Left forelimb (tissue), 1 donor: ENCODE results near the gene FKBP5.
"Not testable (repeated sequence)": the region's sequence is repeated elsewhere in the genome, so short reads cannot be mapped to it uniquely, and the experiment has no call there.

Source experiments
- DNase-seq: peaks from one replicate; pipeline ENCODE4 v3.0.0-alpha.2; 2018; ENCODE audit warnings: low spot score

Gene FKBP5

GRCh38 chr6:35539223-35539622, 149.5 kb downstream of the FKBP5 start:
- no peak for DNase-seq

- not testable (repeated sequence) for DNase-seq
Observed at GRCh38 chr6:35535847-35536246, 152.9 kb downstream of the FKBP5 start.

- DNase-seq = peak; percentile 73
Observed at GRCh38 chr6:35534407-35535170, 154.1 kb downstream of the FKBP5 start.

GRCh38 chr6:35533981-35534380, 154.7 kb downstream of the FKBP5 start:
- DNase-seq = no peak

GRCh38 chr6:35532126-35532525, 156.6 kb downstream of the FKBP5 start:
- no peak for DNase-seq

- no peak for DNase-seq
Observed at GRCh38 chr6:35524380-35525020, 164.2 kb downstream of the FKBP5 start.
